ENCODE data around the gene GAGE10. TPM values are rescaled to one million over a fixed set of nuclear protein-coding genes. Genes with fewer than 3 reads are reported as not detected.

GAGE10 gene
- not detected for total RNA-seq
- long read RNA-seq = 0 reads

GRCh38 chrX:49303346-49303745 is at the start of gene GAGE10:
Gene GAGE10 (plus strand): TSS chrX:49303646. CDS start chrX:49304860, 1,214 bp downstream.
- no peak for DNase-seq
- intact Hi-C loops (cut with micrococcal nuclease) = no loop called here
- Histone ChIP-seq H3K36me3 (no peaks in the 10 kb centered on the region), H3K4me3 (no peak within 1 kb of the TSS), H3K9me3 (replicated peaks) (no peaks in the 10 kb centered on the region), H3K27ac (replicated peaks) (no peak within 1 kb of the TSS), H3K27me3 (ENCODE audit: low read depth) (no peaks in the 10 kb centered on the region), H3K4me1 (no peaks in the 10 kb centered on the region)
- no peak for TF ChIP-seq CTCF (IDR thresholded peaks at IDR 0.05; ENCODE audit: borderline replicate concordance)

GRCh38 chrX:49254639-49255038 is 48.8 kb upstream of the GAGE10 start:
- Histone ChIP-seq H3K4me1 (no peaks in the 10 kb centered on the region), H3K27ac (replicated peaks) (no peak overlapping the region), H3K27me3 (ENCODE audit: low read depth) (no peaks in the 10 kb centered on the region), H3K36me3 (no peaks in the 10 kb centered on the region), H3K9me3 (replicated peaks) (no peaks in the 10 kb centered on the region), H3K4me3 (no peak overlapping the region)
- intact Hi-C loops (cut with micrococcal nuclease) = no loop called here
- DNase-seq = no peak
- TF ChIP-seq CTCF (IDR thresholded peaks at IDR 0.05; ENCODE audit: borderline replicate concordance) = no peak

GRCh38 chrX:49256268-49256995 is 47.0 kb upstream of the GAGE10 start:
- H3K36me3 ChIP-seq = no peaks in the 10 kb centered on the region
- no peaks in the 10 kb centered on the region for H3K9me3 ChIP-seq (replicated peaks)
- no peak for TF ChIP-seq CTCF (IDR thresholded peaks at IDR 0.05; ENCODE audit: borderline replicate concordance)
- intact Hi-C loops (cut with micrococcal nuclease) = no loop called here
- no peaks in the 10 kb centered on the region for H3K27me3 ChIP-seq (ENCODE audit: low read depth)
- H3K4me3 ChIP-seq = no peak overlapping the region
- no peak for DNase-seq
- H3K27ac ChIP-seq (replicated peaks) = no peak overlapping the region
- no peaks in the 10 kb centered on the region for H3K4me1 ChIP-seq

DNA sequence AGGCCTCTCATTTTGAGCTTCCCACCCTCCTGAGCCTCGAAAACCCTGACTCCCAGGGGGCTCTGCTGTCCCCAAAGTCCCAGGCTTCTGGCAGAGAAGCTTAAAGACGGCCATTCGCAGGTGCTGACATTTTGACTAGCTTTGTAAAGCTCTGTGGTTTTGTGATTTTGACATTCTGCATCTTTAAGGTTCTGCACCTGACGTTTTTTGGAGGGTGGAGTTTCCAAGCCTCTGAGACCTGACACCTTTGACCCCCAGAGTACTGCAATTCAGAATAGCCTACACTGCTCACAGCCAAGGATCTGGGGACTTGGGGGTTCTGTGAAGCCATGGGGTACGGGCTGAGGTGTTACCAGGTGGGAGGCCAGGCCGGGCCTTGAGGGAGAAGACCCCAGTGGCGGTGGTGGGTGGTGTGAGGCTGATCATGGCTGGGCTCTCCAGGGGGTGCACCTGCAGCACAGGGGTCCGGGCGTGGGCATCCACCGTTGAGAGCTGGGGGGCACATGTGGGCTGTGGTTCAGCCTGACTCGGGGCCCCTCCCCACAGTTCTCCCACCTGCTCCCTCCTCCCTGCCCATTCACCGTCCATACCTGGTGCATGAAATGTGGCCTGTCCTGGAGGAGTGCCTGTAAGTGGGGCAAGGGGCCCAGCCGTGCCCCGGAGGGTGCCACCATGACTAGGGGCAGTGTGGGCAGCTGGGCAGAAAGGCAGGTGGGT is 46.2 kb upstream of the GAGE10 start:
- intact Hi-C loops (cut with micrococcal nuclease) = no loop called here
- no peaks in the 10 kb centered on the region for H3K27me3 ChIP-seq (ENCODE audit: low read depth)
- TF ChIP-seq CTCF (IDR thresholded peaks at IDR 0.05; ENCODE audit: borderline replicate concordance) = no peak

GRCh38 chrX:49257846-49258748 is 45.3 kb upstream of the GAGE10 start:
- no peaks in the 10 kb centered on the region for H3K36me3 ChIP-seq
- no peak for DNase-seq
- H3K27me3 ChIP-seq (ENCODE audit: low read depth) = no peaks in the 10 kb centered on the region
- H3K4me1 ChIP-seq = no peaks in the 10 kb centered on the region
- H3K27ac ChIP-seq (replicated peaks) = no peak overlapping the region
- intact Hi-C loops (cut with micrococcal nuclease) = no loop called here
- no peaks in the 10 kb centered on the region for H3K9me3 ChIP-seq (replicated peaks)
- no peak overlapping the region for H3K4me3 ChIP-seq
- no peak for TF ChIP-seq CTCF (IDR thresholded peaks at IDR 0.05; ENCODE audit: borderline replicate concordance)

More for the DNA sequence above, 46.2 kb upstream of the GAGE10 start:
- Histone ChIP-seq H3K27ac (replicated peaks) (no peak overlapping the region), H3K4me1 (no peaks in the 10 kb centered on the region), H3K4me3 (no peak overlapping the region), H3K36me3 (no peaks in the 10 kb centered on the region), H3K9me3 (replicated peaks) (no peaks in the 10 kb centered on the region)
- no peak for DNase-seq
